ENCODE results near the gene SCGB1C1.

DNA sequence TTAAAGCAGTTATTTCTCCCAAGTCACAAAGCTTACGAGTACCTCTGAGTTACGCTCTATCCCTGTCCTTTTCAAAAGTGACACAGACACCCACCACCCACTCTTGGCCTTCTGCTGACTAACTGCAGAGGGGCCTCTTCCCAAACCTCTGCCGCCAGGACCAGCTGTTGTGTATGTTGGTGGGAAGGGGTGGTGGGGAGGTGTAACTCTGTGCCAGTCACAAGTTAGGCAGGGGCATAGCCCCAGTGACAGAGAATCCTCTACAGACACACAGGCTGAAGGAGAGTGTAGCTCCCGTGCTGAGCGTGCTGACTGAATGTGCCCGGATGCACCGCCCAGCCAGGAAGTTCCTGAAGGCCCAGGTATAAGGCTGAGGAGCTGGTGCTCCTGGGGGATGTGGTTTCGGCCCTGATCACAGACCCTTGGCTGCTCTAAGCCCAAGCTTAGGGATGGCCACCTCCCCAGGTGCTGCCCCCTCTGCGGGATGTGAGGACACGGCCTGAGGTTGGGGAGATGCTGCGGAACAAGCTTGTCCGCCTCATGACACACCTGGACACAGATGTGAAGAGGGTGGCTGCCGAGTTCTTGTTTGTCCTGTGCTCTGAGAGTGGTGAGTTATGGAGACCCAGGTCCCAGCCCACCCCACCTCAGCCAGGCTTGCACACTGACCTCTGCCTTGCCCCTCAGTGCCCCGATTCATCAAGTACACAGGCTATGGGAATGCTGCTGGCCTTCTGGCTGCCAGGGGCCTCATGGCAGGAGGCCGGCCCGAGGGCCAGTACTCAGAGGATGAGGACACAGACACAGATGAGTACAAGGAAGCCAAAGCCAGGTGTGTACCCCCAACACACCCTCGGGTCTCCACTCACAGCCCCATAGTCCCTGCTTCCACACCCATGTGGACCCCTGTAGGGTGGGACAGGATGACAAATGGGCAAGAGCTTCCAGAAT lies 19.5 kb downstream of the SCGB1C1 start:
- TF ChIP-seq, protein P1, sequence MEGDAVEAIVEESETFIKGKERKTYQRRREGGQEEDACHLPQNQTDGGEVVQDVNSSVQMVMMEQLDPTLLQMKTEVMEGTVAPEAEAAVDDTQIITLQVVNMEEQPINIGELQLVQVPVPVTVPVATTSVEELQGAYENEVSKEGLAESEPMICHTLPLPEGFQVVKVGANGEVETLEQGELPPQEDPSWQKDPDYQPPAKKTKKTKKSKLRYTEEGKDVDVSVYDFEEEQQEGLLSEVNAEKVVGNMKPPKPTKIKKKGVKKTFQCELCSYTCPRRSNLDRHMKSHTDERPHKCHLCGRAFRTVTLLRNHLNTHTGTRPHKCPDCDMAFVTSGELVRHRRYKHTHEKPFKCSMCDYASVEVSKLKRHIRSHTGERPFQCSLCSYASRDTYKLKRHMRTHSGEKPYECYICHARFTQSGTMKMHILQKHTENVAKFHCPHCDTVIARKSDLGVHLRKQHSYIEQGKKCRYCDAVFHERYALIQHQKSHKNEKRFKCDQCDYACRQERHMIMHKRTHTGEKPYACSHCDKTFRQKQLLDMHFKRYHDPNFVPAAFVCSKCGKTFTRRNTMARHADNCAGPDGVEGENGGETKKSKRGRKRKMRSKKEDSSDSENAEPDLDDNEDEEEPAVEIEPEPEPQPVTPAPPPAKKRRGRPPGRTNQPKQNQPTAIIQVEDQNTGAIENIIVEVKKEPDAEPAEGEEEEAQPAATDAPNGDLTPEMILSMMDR (IDR thresholded peaks at IDR 0.05; ENCODE audit: low read length) = no peak
- TF ChIP-seq EZH2 (optimal IDR thresholded peaks at IDR 0.05; ENCODE audit: low read depth, low read length) (no peak), EZH2phosphoT487 (IDR thresholded peaks at IDR 0.05; ENCODE audit: low read length) (no peak)

Measured in MM.1S (cell line).